Effector memory CD4-positive, alpha-beta T cell (primary cell): ENCODE data around the gene SH3BP1.
A peak's percentile ranks its signal among the peaks of the same experiment; 100 is the strongest.

Experiments
- DNase-seq, 3 donors: peaks; one replicate each; pipeline ENCODE4 v3.0.0-alpha.2; 2020
- H3K27ac ChIP-seq: 2 replicates; pipeline ENCODE4 v1.7.0; 2013; ENCODE audit warnings: mild to moderate bottlenecking, low read length, moderate library complexity; ENCODE audit not compliant: insufficient read depth, poor library complexity, severe bottlenecking
- H3K27me3 ChIP-seq: replicated peaks from 2 replicates; pipeline ENCODE4 v1.7.0; 2013; ENCODE audit warnings: mild to moderate bottlenecking, low read length; ENCODE audit not compliant: insufficient read depth, control insufficient read depth, poor library complexity, severe bottlenecking
- H3K36me3 ChIP-seq: 2 replicates; pipeline ENCODE4 v1.7.0; 2013; ENCODE audit warnings: mild to moderate bottlenecking, low read length, moderate library complexity; ENCODE audit not compliant: control insufficient read depth, insufficient read depth
- H3K4me1 ChIP-seq: 2 replicates; pipeline ENCODE4 v1.7.0; 2013; ENCODE audit warnings: low read length, mild to moderate bottlenecking; ENCODE audit not compliant: control insufficient read depth, insufficient read depth, poor library complexity, severe bottlenecking
- H3K4me3 ChIP-seq: 2 replicates; pipeline ENCODE4 v1.7.0; 2013; ENCODE audit warnings: low read length, low read depth, mild to moderate bottlenecking; ENCODE audit not compliant: insufficient read depth, poor library complexity, severe bottlenecking
- H3K9me3 ChIP-seq: 2 replicates; pipeline ENCODE4 v1.7.0; 2013; ENCODE audit warnings: mild to moderate bottlenecking, low read length, moderate library complexity; ENCODE audit not compliant: control insufficient read depth

SH3BP1 gene

DNA sequence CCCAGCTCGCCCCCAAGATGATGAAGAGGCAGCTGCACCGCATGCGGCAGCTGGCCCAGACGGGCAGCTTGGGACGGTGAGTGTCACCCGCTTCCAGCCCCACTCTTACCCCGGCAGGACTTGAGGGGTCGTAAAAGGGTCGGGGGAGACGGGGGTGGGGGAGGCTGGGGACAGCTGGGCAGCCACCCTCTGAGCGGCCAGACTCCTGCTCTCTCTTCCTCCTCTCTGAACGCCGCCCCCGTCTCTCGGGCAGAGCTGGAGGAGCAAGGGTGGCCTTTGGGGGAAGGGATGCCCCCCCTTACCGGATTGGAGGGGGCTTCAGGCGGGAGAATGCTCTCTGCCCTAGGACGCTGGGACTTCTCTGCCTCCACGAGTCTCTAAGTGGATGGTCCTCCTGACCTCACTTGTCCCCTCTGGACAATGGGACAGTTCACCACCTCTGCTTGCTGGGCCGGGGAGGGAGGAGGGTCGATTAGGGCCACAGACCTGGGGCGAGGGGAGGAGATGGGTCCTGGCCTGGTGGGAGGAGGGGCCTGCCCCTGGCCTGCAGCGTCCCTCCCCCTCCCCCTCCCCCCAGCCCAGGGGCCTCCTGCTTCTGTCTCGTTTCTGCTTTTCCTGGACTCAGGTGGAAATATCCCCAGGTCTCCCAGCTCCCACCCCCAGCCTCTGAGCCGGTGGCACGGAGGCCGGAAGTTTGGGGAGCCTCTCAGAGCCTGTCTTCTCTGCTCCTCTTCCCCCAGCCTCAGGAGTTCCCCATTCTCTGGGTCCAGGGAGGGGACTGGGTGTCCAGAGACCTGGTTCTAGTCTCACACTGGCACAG lies 512 bp downstream of the SH3BP1 start:
- peaks cover 37% of the 10 kb centered on the region for H3K36me3 ChIP-seq
- H3K9me3 ChIP-seq = no peaks in the 10 kb centered on the region
- peak overlapping the region; percentile 77 for H3K4me3 ChIP-seq
- peaks cover 83% of the 10 kb centered on the region for H3K4me1 ChIP-seq
- DNase-seq = no peak
- no peaks in the 10 kb centered on the region for H3K27me3 ChIP-seq
- peak overlapping the region; percentile 78 for H3K27ac ChIP-seq

DNA sequence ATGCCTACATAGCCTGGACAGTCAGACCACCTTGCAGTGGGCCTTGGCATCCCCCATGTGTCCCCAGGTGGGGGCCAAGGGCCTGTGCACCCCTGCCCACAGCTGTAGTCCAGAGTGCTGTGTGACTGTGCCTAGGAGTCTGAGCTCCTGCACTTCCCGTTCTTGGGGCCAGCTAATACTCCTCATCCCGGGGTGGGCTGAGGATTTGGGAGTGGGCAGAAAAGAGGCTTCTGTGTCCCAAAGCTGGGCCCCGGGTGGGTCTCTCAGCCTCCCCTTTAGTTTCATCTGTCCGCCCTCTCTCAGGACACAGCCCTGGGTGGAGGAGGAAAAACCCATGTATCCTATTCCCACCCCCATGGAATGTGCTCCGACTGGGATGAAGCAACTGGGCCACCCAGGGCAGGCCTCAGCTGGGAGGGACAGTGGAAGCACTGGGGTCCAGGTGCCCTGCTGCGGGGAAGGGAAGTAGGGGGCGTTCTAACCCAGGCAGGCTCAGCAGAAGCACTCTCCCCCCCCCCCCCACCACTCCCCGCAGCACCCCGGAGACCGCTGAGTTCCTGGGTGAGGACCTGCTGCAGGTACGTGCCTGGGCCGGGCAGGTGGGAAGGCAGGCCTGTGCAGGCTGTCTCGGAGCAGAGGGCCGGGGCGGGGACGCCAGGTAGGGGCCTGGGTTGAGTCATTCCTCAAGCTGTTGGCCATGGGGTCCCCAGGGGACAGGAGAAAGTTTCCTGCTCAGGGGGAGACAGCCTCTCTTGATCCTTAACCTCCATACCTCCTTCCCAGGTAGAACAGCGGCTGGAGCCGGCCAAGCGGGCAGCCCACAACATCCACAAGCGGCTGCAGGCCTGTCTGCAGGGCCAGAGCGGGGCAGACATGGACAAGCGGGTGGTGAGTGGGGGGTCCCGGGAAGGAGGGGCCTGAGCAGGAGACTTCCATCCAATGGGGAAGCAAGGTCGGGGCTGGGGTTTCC lies 1.4 kb downstream of the SH3BP1 start:
- DNase-seq = no peak
- Histone ChIP-seq H3K27ac (peak overlapping the region; percentile 78), H3K9me3 (no peaks in the 10 kb centered on the region), H3K27me3 (no peaks in the 10 kb centered on the region), H3K36me3 (peaks cover 46% of the 10 kb centered on the region), H3K4me3 (peak overlapping the region; percentile 77), H3K4me1 (peaks cover 76% of the 10 kb centered on the region)

DNA sequence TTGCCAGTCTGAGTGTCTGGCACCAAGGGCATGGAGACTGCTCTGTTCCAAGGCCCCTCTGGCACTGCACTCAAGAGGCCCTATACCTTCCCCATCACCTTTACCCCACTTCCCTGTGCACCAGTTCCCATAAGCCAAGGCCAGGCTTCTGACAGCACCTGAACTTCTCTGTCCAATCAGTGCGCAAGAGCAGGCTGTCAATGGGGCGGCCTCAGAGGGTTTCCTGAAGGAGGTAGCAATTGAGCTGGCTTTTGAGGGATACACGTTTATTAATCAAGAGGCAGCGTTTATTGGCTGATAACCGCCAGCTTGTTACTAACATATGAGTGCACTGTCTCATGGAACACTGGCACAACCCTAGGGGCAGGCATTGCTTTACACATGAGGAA lies 2.1 kb downstream of the SH3BP1 start:
- Histone ChIP-seq H3K27me3 (no peaks in the 10 kb centered on the region), H3K4me1 (peaks cover 69% of the 10 kb centered on the region), H3K36me3 (peaks cover 52% of the 10 kb centered on the region), H3K9me3 (no peaks in the 10 kb centered on the region), H3K27ac (peak overlapping the region; percentile 78), H3K4me3 (peak overlapping the region; percentile 77)
- no peak for DNase-seq

DNA sequence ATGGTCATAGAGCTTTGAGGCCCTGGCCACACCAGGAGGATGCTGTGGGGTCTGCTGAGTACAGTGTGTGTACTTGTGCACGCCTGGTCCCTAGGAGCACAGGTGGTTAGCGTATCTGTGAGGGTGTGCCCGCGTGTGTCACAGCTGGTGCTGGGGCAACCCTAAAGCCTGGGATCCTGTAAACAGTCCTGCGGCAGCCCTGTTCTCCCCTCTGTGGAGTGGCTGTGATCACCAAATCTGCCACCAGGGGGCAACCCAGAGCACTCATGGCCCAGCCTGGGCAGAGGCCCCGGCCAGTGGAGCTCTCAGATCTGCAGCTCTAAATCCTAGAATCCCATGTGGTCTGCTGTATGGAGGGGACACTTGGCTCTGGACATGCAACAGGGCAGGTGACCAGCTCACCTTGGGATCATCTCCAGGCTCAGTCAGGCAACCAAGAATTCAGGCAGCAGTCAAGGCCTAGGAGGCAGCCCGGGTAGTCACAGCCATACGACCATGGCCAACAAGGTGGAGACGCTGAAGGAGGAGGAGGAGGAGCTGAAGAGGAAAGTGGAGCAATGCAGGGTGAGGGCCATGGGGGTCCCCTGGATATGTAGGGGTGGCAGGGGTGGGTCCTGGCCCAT lies 3.9 kb downstream of the SH3BP1 start:
- peaks cover 51% of the 10 kb centered on the region for H3K4me1 ChIP-seq
- H3K36me3 ChIP-seq = peaks cover 69% of the 10 kb centered on the region
- peak; percentile 67 to 76 (median 69) for DNase-seq
- H3K27me3 ChIP-seq = no peaks in the 10 kb centered on the region
- H3K4me3 ChIP-seq = no peak overlapping the region
- no peaks in the 10 kb centered on the region for H3K9me3 ChIP-seq
- H3K27ac ChIP-seq = no peak overlapping the region

DNA sequence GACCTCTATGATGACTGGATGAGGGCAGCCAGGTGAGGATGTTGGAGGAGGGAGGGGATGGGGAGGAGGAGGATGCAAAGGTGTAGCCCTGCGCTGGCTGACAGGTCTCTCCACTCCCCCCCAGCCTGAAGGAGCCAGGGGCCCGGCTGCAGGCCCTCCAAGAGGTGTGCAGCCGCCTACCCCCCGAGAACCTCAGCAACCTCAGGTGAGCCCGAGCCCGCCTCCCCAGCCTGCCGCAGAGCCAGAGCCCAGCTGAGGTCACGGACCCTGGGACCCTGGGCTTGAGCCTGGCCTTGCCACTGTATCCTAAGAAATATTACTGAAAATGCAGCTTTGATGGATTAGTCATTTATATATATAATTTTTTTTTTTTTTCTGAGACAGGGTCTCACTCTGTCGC lies 7.8 kb downstream of the SH3BP1 start:
- no peaks in the 10 kb centered on the region for H3K9me3 ChIP-seq
- peaks cover 15% of the 10 kb centered on the region for H3K4me1 ChIP-seq
- no peak for DNase-seq
- H3K27ac ChIP-seq = no peak overlapping the region
- H3K4me3 ChIP-seq = no peak overlapping the region
- no peaks in the 10 kb centered on the region for H3K27me3 ChIP-seq
- peaks cover 93% of the 10 kb centered on the region for H3K36me3 ChIP-seq

DNA sequence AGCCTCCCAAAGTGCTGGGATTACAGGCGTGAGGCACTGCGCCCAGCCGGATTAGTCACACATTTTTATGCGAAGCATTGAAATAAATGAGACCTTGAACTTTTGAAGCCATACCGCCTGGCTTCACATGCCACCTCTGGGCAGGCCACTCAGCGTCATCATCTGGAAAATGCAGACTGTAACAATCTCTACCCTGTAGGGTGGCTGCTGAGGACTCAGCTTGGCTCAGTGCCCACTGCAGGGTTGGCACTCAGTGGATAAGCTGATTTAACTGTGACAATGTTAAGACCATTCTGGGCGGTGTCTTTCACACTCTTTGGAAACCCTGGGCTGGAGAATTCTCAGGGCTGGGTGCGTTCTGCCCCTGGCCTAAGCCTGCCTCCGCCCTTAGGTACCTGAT lies 8.5 kb downstream of the SH3BP1 start:
- no peak for DNase-seq
- Histone ChIP-seq H3K9me3 (no peaks in the 10 kb centered on the region), H3K36me3 (peaks cover 91% of the 10 kb centered on the region), H3K27me3 (no peaks in the 10 kb centered on the region), H3K4me3 (no peak overlapping the region), H3K27ac (no peak overlapping the region), H3K4me1 (peaks cover 10% of the 10 kb centered on the region)

DNA sequence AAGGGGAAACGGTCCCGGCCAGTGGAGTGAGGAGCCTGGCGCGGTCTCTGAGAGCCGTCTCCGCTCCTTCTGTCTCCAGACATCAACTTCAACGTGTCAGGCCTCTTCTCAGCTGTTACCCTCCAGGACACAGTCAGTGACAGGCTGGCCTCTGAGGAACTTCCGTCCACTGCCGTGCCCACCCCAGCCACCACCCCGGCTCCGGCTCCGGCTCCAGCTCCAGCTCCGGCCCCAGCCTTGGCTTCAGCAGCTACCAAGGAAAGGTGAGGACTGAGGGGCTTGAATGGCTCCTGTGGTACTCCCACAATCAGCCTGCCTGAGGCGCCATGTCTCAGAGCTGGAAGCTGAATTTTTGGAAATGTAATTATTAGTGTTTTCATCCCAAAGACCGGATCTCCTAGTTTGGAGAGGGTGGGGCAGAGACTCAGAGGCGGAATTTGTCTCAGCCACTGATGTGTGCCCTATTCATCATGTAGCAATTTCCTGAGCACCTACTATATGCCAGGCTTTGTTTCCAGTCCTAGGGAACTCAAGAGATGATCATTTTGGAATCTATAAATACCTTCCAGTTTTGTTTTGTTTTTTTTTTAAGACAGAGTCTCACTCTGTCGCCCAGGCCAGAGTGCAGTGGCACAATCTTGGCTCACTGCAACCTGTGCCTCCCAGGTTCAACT lies 11.1 kb downstream of the SH3BP1 start:
- Histone ChIP-seq H3K4me3 (no peak overlapping the region), H3K27me3 (no peaks in the 10 kb centered on the region), H3K36me3 (peaks cover 76% of the 10 kb centered on the region), H3K4me1 (no peaks in the 10 kb centered on the region), H3K9me3 (no peaks in the 10 kb centered on the region), H3K27ac (no peak overlapping the region)
- DNase-seq = no peak

DNA sequence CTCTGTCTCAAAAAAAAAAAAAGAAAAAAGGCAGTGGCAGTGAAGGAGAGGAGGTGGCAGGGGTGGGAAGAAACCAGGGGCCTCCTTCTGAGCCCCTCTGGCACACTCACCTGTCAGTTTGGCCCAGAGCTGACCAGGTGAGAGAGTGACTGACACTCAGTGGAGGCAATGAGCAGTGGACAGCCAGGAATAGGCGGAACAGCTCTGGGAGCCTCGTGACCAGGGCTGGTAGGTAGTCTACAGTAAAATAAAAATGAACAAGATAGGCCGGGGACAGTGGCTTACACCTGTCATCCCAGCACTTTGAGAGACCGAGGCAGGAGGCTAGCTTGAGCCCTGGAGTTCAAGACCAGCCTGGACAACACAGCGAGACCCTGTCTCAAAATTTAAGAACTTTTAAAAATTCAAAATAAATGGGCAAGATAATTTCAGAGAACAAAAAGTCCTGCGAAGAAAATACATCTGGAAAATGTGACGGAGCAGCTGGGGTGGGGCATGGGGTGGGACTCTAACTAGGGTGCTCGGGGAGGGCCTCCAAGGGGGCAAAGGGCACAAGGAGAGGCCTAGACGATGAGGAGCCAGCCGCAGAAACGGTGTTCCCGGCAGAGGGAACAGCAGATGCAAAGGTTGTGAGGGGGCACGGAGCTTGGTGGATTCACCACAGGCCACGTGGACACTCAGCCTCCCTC lies 15.2 kb downstream of the SH3BP1 start:
- Histone ChIP-seq H3K4me1 (peaks cover 13% of the 10 kb centered on the region), H3K27ac (no peak overlapping the region), H3K36me3 (peaks cover 40% of the 10 kb centered on the region), H3K9me3 (no peaks in the 10 kb centered on the region), H3K27me3 (no peaks in the 10 kb centered on the region), H3K4me3 (no peak overlapping the region)
- no peak for DNase-seq

DNA sequence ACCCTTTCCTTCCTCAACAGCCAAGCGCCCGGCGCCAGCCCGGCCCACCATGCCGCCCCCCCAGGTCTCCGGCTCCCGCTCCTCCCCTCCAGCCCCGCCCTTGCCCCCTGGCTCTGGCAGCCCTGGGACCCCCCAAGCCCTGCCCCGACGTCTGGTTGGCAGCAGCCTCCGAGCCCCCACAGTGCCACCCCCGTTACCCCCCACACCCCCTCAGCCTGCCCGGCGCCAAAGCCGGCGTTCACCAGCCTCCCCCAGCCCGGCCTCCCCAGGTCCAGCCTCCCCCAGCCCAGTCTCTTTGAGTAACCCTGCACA lies 15.7 kb downstream of the SH3BP1 start:
- Histone ChIP-seq H3K4me1 (peaks cover 18% of the 10 kb centered on the region), H3K9me3 (no peaks in the 10 kb centered on the region), H3K4me3 (no peak overlapping the region), H3K27ac (no peak overlapping the region), H3K27me3 (no peaks in the 10 kb centered on the region), H3K36me3 (peaks cover 35% of the 10 kb centered on the region)
- no peak for DNase-seq
